Endothelial cell of umbilical vein (primary cell): ENCODE measurements around the gene CBX4.

Experiments used
- CTCF ChIP-seq, 2 donors: IDR thresholded peaks; 1 replicate in 1 of 2; 2 replicates in 1 of 2; pipeline ENCODE4 v1.5.1; 2011; ENCODE audit warnings: low read length in 2 of 2, mild to moderate bottlenecking in 2 of 2, moderate library complexity in 2 of 2, control low read depth in 1 of 2, inconsistent platforms in 1 of 2, low read depth in 1 of 2; ENCODE audit not compliant: insufficient read depth in 1 of 2; ENCODE audit errors: extremely low read depth in 1 of 2
- FOS ChIP-seq: IDR thresholded peaks from 2 replicates; pipeline ENCODE4 v1.6.1; 2011; ENCODE audit warnings: mild to moderate bottlenecking, low read length, moderate library complexity, borderline replicate concordance; ENCODE audit not compliant: insufficient read depth
- GATA2 ChIP-seq: IDR thresholded peaks from 2 replicates; pipeline ENCODE4 v1.7.0; 2011; ENCODE audit warnings: low read depth, mild to moderate bottlenecking, moderate library complexity, mixed read lengths, low read length; ENCODE audit not compliant: insufficient read length, insufficient read depth
- JUN ChIP-seq: IDR thresholded peaks from 2 replicates; pipeline ENCODE4 v1.6.1; 2011; ENCODE audit warnings: borderline replicate concordance, low read depth; ENCODE audit not compliant: insufficient read length, insufficient read depth
- MYC ChIP-seq: IDR thresholded peaks from one replicate; pipeline ENCODE4 v1.6.1; 2011; ENCODE audit warnings: mild to moderate bottlenecking, low read depth, low read length
- POLR2A ChIP-seq: IDR thresholded peaks from 2 replicates; pipeline ENCODE4 v1.6.1; 2012; ENCODE audit warnings: low read depth, mild to moderate bottlenecking, control low read depth, low read length
- POLR2AphosphoS5 ChIP-seq: IDR thresholded peaks from 2 replicates; pipeline ENCODE4 v1.6.1; 2012; ENCODE audit warnings: low read depth, mild to moderate bottlenecking, control low read depth, low read length, moderate library complexity; ENCODE audit not compliant: insufficient read depth

GRCh38 chr17:79824893-79825579, 14.2 kb downstream of the CBX4 start:
- TF ChIP-seq CTCF (IDR thresholded peaks at IDR 0.05; ENCODE audit: extremely low read depth in 1 of 2, insufficient read depth in 1 of 2, low read depth in 1 of 2, low read length in 2 of 2) (no peak), POLR2AphosphoS5 (no peak), POLR2A (no peak), MYC (no peak), GATA2 (no peak), JUN (peak; percentile 19), FOS (no peak)
